T-helper 1 cell treated with Interleukin-12 subunit alpha and Interleukin-12 subunit beta and Interleukin-4 antibody, amounts not matched to agents 30 ng/mL and 1 ng/mL, for 36 hours (primary cell): ENCODE data around the gene FARSA. TPM values are rescaled to one million over a fixed set of nuclear protein-coding genes. Genes with fewer than 3 reads are reported as not detected.
"Not testable (repeated sequence)": the region's sequence is repeated elsewhere in the genome, so short reads cannot be mapped to it uniquely, and the experiment has no call there.

Experiments used
- intact Hi-C: fragments of 100-400 bp; cut with micrococcal nuclease; formaldehyde crosslinking; loops from one replicate; pipeline ENCODE4 v1.15.1; 2024
- total RNA-seq: library from RNA; stranded (reverse); gene quantifications from 2 replicates; pipeline ENCODE4 v1.2.3, GENCODE V29; 2022

Gene FARSA
- total RNA-seq, 1 donor from 2014 or later = 108 TPM

- intact Hi-C loops = loop anchor here (1.0 to 10.0 kb wide), 12 partner anchors 7 to 1564 kb away; partner anchors contain the start of genes GADD45GIP1, GCDH, GET3 and JUNB
These were observed 5.5 kb upstream of the FARSA start for GRCh38 chr19:12938779-12939601.

DNA sequence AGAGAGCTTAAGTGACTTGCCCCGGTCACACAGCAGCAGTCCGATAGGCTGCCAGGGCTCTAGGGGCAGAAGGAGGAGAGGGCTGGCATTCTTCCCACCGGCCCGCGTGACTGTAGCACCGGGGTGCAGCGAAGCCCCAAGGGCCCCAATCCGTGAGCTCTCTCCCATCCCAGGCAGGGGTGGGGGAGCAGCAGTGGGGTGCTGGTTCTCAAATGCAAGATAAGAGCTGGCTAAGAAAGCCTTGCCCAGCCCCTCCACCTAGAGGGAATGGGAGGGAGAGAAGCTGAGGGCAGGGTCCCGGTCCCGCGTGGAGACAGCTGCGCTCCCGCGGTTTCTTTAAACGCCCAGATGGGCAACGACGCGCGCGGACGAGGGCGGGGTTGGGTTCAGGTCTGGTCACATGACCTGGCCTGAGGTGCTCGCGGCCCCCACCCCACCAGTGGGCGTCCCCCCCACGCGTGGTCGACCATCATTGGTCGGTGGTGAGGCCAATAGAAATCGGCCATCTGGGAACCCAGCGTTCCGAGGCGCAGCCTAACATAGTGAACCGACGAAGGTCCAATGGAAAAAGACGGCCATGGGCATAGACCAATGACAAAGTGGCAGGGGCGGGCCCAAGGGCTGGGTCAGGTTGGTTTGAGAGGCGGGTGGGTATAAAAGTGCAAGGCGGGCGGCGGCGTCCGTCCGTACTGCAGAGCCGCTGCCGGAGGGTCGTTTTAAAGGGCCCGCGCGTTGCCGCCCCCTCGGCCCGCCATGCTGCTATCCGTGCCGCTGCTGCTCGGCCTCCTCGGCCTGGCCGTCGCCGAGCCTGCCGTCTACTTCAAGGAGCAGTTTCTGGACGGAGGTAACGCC lies 4.6 kb upstream of the FARSA start, which contains the start of gene CALR:
Gene CALR, plus strand, starts transcription at position 683 of the 852 bp plus-strand sequence. Its CDS starts 71 bp downstream, at position 754.
- intact Hi-C loops = loop anchor here (1.0 to 10.0 kb wide), 12 partner anchors 8 to 1563 kb away; partner anchors contain the start of genes GADD45GIP1, GCDH, GET3 and JUNB

DNA sequence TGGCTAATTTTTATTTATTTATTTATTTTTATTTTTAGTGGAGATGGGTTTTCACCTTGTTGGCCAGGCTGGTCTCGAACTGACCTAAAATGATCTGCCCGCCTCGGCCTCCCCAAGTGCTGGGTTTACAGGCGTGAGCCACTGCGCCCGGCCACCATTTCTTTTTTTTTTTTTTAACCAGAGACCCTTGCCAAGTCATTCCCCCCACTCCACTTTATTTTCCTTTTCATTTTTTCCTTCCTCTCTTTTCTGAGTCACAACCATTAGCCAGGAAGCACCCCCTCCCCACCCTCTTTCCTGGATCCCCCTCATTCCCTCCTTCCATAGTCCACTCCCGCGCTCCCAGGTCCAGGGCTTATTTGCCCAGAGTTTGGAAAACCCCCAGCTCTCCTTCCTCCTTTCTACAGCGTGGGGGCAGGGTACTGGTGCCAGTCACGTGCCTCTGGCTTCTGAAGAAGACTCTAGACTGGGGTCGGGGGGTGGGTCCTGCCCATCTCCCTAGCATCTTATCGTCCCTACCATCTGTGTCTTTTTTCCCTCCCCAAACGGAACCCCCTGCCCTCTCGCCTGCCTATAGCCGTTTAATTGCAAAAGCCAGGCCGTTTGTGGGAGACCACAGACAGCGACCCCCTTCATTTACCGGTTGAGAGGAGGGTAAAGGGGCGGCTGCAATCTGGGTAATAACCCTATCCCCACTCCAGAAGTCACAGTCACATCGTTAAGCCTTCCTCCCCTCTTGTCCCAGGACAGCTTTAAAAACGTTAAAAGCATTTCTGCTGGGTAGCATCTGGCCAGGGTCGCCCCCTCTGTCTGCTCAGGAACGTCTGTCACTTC lies 3.8 kb upstream of the FARSA start:
- intact Hi-C loops = loop anchor here (5.0 to 10.0 kb wide), 2 partner anchors 325 to 807 kb away; partner anchors contain the start of genes ZNF490 and ZNF791

DNA sequence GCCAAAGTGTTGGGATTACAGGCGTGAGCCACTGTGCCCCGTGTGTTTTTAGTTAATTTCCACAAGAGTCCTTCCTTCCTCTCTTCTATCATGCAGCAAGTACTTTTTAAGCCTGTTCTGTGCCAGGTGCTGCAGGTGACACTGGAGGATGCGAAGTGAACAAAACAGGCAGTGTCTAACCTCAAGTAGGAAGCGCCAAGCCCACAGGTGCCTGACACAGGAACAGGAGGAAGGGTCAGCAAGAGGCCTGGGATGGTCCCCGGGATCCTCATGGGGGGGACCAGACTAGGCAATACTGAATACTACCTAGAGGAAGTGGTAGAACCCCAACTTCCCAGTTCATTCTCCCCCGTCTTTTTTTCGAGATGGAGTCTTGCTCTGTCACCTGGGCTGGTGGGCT lies 3.1 kb upstream of the FARSA start:
- intact Hi-C loops = loop anchor here (5.0 to 10.0 kb wide), 2 partner anchors 324 to 808 kb away; partner anchors contain the start of genes ZNF490 and ZNF791

GRCh38 chr19:12935071-12935470 lies 1.6 kb upstream of the FARSA start:
- intact Hi-C loops = loop anchor here (5.0 to 10.0 kb wide), 2 partner anchors 323 to 810 kb away; partner anchors contain the start of genes ZNF490 and ZNF791

DNA sequence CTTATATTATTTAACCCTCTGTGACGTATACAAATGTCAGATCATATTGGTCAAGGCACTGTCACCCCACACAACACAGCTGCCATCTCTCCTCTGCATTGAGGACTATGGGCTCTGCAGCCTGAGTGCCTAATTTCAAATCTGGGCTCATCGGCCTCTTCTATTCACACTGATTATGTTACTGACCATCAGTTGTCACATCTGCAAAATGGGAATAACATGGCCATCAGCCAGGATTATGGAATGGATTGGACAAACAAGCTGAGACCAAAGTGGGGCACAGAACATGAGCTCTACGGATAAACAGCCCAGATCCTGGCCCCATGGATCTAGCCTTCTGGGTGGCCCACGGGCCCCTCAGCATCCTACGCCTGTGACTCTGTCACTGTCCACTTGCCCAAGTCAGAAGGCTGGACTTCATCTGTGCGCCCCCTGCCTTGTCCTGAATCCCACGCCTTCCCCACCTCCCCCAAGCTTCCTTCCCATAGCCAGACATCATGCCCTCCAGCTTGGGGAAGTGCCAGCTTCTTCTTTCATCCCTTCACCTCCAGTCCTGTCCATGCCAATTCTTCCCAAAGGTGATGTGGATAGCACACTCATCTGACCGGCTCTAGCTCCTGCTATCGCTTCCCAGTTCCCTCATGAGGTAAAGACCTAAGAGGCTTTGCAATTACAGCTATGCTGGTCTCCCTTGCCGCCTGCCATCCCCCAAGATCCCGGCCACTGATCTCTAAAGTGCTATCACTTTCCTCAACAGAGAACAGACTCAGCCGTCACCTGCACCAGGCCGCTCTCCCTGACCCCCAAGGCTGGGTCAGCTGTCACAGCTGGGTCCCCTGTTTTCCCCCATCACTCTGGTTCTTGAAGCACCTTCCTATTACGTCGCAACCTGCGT lies 872 bp downstream of the FARSA start:
- intact Hi-C loops = loop anchor here (1.0 to 10.0 kb wide), 9 partner anchors 13 to 812 kb away; partner anchors contain the start of genes GADD45GIP1, GCDH, GET3 and RAD23A

DNA sequence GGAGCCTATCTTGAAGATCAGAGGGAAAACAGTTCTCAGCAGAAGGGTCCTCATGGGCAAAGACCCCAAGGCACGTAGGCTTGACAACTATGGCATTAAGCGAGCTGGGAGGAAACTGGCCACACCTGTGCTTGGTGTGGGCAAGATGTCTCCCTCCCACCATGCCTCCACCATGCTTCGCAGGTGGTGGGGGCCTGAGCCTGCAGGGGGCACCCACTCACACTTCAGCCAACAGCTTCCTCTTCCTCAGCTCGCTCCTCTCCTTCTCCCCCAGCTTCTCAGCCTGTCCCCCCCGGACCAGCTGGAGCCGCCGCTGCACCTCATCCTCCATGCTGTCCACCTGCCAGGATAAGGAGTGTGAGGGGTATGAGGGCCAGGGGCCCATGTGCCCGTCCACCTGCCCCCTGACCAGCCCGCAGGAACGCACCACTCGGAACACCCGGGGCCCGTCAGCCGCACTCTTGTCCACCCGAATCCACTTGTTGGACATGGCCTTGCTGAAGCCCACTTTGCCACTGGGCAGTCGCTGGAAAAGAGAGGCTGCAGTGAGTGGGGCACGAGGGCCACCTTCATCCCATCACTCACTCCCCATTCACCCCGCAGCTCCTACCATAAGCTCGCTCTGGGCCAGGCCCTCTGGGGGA lies 3.4 kb downstream of the FARSA start:
- intact Hi-C loops = loop anchor here (10.0 kb wide), 1 partner anchor 815 kb away; a partner anchor contains a TSS

GRCh38 chr19:12924621-12925310 lies 8.7 kb downstream of the FARSA start:
- intact Hi-C loops = no loop called here

- intact Hi-C loops = no loop called here
These were observed 10.6 kb downstream of the FARSA start for GRCh38 chr19:12922959-12923358.

DNA sequence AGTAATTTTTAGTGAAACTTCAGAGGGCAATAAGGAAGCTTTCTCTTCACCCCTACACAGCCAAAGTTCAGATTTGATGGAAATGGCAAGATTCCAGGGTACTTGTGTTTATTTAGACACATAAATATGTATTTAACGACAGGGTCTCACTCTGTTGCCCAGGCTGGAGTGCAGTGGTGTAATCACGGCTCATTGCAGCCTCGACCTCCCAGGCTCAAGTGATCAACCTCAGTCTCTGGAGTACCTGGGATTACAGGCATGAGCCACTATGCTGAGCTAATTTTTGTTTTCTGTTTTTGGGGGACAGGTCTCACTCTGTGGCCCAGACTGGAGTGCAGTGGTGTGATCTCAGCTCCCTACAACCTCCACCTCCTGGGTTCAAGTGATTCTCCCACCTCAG lies 12.5 kb downstream of the FARSA start:
- intact Hi-C loops = no loop called here

DNA sequence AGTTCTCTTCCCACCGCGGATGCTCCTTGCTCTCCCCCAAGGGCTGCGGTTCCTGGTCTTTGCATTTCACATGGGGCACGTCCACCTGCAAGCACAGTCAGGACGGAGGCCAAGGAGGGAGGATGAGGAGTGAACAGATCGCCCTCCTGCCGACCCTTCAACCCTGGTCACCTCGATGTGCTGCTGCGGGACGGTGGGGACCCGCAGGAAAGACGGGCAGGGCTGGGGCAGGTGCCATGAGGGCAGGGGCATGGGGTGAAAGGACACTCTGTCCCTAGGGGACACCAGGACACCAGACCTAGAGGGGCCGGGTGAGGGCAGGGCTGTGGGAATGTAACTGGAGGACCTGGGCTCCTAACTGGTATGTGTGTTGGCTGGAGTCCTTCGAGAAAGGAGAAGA lies 15.3 kb downstream of the FARSA start:
- intact Hi-C loops = no loop called here

GRCh38 chr19:12915860-12916259 lies 17.7 kb downstream of the FARSA start:
- intact Hi-C loops = not testable (repeated sequence)

DNA sequence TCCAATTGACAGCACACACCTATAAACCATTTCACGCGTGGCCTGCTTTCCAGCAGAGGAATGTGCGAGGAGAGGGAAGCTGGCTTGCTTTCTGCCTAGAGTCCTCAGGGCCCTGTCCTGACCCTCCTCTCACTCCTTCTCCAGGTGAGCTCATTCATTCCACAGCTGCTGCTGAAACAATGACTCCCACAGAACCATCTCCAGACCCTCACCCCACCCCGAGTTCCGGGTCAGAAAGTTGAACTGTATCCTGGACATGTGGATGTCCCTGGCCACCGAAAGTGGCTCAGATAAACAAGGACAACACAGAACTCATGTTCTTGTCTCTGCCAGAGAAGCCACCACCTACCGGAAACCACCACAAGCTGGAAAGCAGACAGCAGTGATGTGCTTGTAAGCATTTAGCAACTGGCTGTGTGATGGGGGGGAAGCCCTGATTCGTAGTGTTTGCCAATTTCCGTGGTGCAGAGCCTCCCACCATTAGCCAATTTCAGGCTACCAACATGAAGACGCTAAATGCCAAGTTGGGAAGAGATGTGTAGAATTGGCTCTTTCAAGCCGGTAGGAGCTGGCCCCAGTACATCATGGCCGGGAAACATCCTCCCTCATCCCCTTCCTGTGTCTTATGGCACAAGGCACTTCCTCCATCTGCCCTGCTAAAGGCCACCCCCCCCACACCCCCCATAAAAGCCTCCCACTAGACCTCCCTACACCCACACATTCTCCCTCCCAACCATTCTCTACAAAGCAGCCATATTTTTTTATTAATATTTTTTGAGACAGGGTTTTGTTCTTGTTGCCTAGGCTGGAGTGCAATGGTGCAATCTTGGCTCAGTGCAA lies 19.4 kb downstream of the FARSA start:
- intact Hi-C loops = loop anchor here (1.0 kb wide), 1 partner anchor 23 kb away; the partner anchor contains the start of gene GCDH

- intact Hi-C loops = no loop called here
These were observed 20.4 kb downstream of the FARSA start for GRCh38 chr19:12913011-12913561.

DNA sequence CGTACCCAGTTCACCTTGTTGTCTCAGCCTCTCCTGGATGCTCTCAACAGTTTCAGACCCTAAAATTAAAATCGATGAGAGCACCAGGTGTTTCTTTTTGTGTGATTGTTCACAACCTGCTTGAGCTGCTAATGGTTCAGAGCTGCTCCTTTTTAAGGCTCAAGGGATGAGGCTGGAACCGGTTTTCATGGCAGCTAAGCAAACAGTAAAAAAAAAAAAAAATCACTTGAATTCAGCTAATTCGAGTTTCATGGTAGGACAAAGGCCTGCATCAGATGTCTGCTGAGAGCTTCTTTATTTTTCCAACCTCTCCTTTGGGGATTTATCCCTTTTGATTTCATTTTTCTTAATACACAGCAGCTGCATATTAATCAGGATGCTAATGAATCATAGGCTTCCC lies 20.9 kb downstream of the FARSA start:
- intact Hi-C loops = no loop called here

- intact Hi-C loops = no loop called here
These were observed 26.3 kb downstream of the FARSA start for GRCh38 chr19:12907166-12907565.

GRCh38 chr19:12899891-12900518 lies 33.5 kb downstream of the FARSA start:
- intact Hi-C loops = no loop called here
